ENCODE measurements around the gene GRIK5.

The GRIK5 gene

GRCh38 chr19:42090672-42091071, 20.7 kb upstream of the GRIK5 start:
- TF ChIP-seq SIN3A (IDR thresholded peaks at IDR 0.05; ENCODE audit: borderline replicate concordance, insufficient read depth, low read length), result no peak
- no peak for TF ChIP-seq FOXP2 (optimal IDR thresholded peaks at IDR 0.05; ENCODE audit: borderline replicate concordance, extremely low read depth, extremely low read length, insufficient read depth)
- TF ChIP-seq REST (IDR thresholded peaks at IDR 0.05; ENCODE audit: insufficient read depth in 1 of 2, low read depth in 2 of 2, low read length in 2 of 2), result no peak
- no peak for TF ChIP-seq TAF1 (IDR thresholded peaks at IDR 0.05; ENCODE audit: borderline replicate concordance, insufficient read depth, low read length)
- TF ChIP-seq POLR2AphosphoS5 (IDR thresholded peaks at IDR 0.05; ENCODE audit: low read depth, low read length), result no peak

- TF ChIP-seq REST (IDR thresholded peaks at IDR 0.05; ENCODE audit: insufficient read depth in 1 of 2, low read depth in 2 of 2, low read length in 2 of 2) (no peak), FOXP2 (optimal IDR thresholded peaks at IDR 0.05; ENCODE audit: borderline replicate concordance, extremely low read depth, extremely low read length, insufficient read depth) (no peak), TAF1 (IDR thresholded peaks at IDR 0.05; ENCODE audit: borderline replicate concordance, insufficient read depth, low read length) (no peak), POLR2AphosphoS5 (IDR thresholded peaks at IDR 0.05; ENCODE audit: low read depth, low read length) (no peak)
Observed at GRCh38 chr19:42089772-42090171, 19.8 kb upstream of the GRIK5 start.

- TF ChIP-seq REST (IDR thresholded peaks at IDR 0.05; ENCODE audit: insufficient read depth in 1 of 2, low read depth in 2 of 2, low read length in 2 of 2) (no peak), POLR2AphosphoS5 (IDR thresholded peaks at IDR 0.05; ENCODE audit: low read depth, low read length) (no peak)
Observed at GRCh38 chr19:42089191-42089750, 19.3 kb upstream of the GRIK5 start.

- TF ChIP-seq SIN3A (IDR thresholded peaks at IDR 0.05; ENCODE audit: borderline replicate concordance, insufficient read depth, low read length) (no peak), TAF1 (IDR thresholded peaks at IDR 0.05; ENCODE audit: borderline replicate concordance, insufficient read depth, low read length) (no peak), POLR2AphosphoS5 (IDR thresholded peaks at IDR 0.05; ENCODE audit: low read depth, low read length) (no peak), FOXP2 (optimal IDR thresholded peaks at IDR 0.05; ENCODE audit: borderline replicate concordance, extremely low read depth, extremely low read length, insufficient read depth) (no peak), REST (IDR thresholded peaks at IDR 0.05; ENCODE audit: insufficient read depth in 1 of 2, low read depth in 2 of 2, low read length in 2 of 2) (no peak)
Observed at GRCh38 chr19:42088471-42089190, 18.6 kb upstream of the GRIK5 start.

Measured in PFSK-1 (cell line).